ENCODE results near the gene HSD17B14.
A peak's percentile ranks its signal among the peaks of the same experiment; 100 is the strongest.
"Not testable (repeated sequence)": the region's sequence is repeated elsewhere in the genome, so short reads cannot be mapped to it uniquely, and the experiment has no call there.

Gene HSD17B14

DNA sequence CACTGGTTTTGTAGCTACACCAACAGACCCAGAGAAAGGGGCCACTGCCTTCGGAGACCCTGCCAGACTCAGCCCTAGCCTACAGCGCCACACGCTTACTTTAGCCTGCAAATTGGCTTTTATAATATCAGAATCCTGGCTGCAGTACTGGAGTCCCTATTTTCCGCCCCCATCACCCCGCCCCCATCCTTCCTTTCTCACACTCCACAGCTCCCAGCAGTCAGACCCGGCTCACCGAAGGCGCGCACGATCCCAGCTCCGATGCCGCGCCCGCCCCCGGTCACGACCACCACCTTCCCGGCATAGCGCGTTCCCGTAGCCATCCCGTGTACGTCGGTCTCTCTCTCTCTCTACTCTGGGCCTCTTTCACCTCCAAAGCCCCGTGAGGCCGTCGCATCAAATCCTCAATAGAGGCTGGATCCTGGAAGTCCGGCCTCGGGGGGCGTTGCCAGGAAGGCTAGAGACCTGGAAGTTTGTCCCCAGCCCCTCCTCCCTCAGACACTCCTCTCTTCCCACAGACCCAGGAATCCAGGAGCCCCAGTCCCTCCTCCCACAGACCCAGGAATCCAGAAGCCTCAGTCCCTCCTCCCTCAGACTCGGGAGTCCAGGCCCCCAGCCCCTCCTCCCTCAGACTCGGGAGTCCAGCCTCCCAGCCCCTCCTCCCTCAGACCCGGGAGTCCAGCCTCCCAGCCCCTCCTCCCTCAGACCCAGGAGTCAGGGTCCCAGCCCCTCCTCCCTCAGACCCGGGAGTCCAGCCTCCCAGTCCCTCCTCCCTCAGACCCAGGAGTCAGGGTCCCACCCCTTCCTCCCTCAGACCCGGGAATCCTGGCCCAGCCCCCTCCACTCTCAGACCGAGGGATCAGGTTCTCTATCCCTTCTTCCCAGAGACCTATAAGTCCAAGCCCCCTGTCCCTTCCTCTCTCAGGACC, at the start of gene HSD17B14:
Gene HSD17B14, minus strand, starts transcription at position 403 of the 929 bp plus-strand sequence. Its CDS starts 80 bp downstream, at position 323.
- peak; percentile 58 for DNase-seq

DNA sequence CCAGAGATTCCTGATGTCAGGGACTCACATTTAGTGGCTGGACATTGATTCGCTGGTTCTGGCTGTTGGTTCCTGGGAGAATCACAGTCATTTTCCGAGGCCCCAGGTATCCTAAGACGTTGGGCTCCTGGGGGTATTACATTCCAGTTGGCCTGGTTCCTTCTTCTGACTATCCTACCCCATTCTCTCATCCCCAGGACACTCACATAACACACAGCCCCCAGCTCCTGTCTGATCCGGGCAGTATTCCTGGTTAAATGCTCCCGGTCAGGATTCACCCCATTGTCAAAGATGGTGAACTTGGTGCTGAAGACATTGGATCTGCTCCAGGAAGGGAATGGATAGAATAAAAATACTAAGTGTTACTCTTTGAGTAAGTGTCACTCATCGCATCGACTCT, 47.4 kb upstream of the HSD17B14 start:
- no peak for DNase-seq

DNA sequence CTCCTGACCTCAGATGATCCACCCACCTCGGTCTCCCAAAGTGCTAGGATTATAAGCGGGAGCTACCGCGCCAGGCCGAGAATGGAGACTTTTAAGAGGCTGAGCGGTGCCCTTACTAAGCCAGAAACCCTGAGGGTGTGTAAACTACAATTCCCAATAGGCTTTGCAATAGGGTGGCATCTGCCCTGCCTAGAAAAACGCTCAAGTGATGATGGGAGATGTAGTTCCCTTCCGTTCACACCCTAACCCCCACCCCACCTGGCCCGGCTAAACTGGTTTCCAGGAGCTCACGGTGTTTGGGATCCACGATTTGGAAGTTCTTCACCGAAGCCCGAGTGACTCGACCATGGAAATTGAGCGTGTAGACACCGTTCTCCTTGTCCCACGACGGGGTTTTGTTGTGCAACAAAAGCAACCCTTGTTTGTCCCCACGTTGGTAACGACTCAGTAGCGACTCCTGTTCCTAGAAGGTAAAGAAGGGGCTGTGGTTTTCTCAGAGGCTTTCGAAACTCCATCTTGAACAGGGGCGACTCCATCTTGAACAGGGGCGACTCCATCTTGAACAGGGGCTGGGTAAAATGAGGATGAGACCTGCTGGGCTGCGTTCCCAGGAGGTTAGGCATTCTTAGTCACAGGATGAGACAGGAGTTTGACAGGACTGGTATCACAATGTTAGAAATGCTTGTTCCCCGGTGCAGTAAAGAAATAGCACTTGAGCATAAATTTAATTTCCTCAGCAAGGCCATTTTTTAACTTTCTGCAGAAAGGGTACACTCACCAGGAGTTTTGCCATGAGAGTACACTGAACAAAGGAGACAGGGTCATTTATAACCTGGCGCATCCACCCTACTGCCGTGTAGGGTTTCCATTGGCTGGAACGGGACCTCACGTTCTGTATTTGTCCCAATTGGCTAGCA, 45.7 kb upstream of the HSD17B14 start:
- no peak for DNase-seq

DNA sequence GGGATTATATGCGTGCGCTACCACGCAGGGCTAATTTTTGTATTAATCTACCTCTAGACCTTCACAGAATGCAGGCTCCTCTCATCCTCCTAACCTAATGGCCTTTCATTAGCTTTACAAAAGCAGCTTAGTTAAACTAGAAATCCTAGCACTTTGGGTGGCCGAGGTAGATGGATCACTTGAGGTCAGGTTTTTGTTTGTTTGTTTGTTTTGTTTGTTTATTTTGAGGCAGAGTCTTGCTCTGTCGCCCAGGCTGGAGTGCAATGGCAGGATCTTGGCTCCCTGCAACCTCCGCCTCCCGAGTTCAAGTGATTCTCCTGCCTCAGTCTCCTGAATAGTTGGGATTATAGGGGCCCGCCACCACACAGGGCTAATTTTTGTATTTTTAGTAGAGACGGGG, 43.4 kb upstream of the HSD17B14 start:
- not testable (repeated sequence) for DNase-seq

DNA sequence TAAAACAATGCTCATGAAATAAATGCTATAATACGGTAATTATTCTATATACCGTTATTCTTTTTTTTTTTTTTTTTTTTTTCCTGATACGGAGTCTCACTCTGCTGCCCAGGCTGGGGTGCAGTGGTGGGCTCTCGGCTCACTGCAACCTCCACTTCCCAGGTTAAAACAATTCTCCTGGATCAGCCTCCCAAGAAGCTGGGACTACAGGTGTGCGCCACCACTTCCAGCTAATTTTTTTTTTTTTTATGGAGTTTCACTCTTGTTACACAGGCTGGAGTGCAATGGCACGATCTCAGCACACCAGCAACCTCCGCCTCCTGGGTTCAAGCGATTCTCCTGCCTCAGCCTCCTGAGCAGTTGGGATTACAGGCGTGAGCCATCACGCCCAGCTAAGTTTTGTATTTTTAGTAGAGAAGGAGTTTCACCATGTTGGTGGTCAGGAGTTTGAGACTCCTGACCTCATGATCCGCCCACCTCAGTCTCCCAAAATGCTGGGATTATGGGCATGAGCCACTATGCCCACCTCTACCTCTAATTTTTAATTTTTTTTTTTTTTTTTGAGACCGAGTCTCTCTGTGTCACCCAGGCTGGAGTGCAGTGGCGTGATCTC, 42.8 kb upstream of the HSD17B14 start:
- DNase-seq = no peak

DNA sequence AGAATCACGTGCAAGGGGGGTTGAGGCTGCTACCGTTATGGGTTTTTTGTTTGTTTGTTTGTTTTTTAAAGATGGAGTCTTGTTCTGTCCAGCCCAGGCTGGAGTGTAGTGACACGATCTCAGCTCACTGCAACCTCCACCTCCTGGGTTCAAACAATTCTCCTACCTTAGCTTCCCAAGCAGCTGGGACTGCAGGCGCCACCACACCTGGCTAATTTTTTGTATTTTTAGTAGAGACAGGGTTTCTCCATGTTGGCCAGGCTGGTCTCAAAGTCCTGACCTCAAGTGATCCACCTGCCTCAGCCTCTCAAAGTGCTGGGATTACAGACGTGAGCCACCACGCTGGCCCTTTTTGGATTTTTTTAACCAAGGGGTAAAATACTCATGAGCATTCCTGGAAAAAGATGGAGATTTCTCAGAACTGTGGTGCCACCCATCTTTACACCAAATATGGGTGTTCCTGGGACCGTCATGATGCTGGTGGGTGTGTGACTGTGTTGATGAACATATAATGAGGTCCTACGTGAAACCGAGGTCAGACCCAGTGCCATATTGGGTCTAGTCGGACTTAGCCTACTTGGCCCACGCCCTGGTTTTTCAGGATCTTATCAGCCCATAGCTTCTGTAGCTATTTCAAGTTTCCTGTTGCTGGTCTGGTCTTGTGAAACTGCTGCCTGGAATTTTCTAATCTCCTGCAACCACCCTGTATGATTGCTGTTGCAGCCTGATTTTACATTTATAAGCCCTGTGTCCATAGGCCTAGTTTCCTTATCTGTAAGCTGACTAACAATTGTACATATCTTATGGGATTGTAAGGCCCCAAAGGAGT, 42.1 kb upstream of the HSD17B14 start:
- DNase-seq = no peak

DNA sequence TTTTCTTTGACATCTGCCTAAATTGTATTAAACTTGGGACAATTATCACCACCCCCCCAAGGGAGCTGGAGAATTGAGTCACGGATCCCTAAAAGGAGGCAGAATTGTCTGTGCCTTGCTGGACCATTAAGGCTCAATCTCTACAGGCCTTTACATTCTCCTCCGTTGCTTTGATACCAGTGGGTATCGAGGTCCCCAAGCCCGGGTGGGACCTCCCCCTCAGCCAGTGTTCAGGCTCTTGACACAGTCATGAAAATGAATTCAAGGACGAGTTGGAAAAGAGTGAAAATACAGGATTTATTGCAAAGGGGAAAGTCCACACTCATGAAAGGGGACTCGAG, 41.5 kb upstream of the HSD17B14 start:
- no peak for DNase-seq

DNA sequence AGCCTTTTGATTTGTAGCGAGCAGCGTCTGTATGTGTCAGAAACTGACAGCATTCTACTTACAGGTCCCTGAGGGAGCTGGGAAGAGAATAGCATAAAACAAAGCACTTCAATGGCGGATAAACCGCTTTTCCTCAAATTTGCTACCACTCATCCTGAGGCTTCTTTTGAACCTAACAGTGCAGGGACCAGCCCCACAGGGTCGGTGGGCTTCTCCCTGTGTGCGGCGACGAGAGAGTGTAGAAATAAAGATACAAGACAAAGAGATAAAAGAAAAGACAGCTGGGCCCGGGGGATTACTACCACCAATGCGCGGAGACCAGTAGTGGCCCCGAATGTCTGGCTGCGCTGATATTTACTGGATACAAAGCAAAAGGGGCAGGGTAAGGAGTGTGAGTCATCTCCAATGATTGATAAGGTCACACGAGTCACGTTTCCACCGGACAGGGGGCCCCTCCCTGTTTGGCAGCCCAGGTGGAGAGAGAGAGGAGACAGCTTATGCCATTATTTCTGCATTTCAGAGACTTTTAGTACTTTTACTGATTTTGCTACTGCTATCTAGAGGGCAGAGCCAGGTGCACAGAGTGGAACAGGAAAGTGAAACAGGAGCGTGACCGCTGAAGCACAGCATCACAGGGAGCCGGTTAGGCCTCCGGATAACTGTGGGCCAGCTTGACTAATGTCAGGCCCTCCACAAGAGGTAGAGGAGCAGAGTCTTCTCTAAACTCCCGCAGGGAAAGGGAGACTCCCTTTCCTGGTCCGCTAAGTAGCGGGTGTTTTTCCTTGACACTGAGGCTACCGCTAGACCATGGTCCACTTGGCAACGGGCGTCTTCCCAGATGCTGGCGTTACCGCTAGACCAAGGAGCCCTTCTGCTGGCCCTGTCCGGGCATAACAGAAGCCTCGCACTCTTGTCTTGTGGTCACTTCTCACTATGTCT, 40.0 kb upstream of the HSD17B14 start:
- not testable (repeated sequence) for DNase-seq

DNA sequence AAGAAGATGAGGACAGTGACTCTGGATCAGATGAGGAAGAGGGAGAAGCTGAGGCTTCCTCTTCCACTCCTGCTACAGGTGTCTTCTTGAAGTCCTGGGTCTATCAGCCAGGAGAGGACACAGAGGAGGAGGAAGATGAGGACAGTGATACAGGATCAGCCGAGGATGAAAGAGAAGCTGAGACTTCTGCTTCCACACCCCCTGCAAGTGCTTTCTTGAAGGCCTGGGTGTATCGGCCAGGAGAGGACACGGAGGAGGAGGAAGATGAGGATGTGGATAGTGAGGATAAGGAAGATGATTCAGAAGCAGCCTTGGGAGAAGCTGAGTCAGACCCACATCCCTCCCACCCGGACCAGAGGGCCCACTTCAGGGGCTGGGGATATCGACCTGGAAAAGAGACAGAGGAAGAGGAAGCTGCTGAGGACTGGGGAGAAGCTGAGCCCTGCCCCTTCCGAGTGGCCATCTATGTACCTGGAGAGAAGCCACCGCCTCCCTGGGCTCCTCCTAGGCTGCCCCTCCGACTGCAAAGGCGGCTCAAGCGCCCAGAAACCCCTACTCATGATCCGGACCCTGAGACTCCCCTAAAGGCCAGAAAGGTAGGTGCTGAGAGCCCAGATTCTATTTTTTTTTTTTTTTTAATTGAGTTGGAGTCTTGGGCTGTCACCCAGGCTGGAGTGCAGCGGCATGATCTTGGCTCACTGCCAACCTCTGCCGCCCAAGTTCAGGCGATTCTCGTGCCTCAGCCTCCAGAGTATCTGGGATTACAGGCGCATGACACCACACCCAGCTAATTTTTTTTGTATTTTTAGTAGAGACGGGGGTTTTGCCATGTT, 38.2 kb upstream of the HSD17B14 start:
- DNase-seq = no peak

DNA sequence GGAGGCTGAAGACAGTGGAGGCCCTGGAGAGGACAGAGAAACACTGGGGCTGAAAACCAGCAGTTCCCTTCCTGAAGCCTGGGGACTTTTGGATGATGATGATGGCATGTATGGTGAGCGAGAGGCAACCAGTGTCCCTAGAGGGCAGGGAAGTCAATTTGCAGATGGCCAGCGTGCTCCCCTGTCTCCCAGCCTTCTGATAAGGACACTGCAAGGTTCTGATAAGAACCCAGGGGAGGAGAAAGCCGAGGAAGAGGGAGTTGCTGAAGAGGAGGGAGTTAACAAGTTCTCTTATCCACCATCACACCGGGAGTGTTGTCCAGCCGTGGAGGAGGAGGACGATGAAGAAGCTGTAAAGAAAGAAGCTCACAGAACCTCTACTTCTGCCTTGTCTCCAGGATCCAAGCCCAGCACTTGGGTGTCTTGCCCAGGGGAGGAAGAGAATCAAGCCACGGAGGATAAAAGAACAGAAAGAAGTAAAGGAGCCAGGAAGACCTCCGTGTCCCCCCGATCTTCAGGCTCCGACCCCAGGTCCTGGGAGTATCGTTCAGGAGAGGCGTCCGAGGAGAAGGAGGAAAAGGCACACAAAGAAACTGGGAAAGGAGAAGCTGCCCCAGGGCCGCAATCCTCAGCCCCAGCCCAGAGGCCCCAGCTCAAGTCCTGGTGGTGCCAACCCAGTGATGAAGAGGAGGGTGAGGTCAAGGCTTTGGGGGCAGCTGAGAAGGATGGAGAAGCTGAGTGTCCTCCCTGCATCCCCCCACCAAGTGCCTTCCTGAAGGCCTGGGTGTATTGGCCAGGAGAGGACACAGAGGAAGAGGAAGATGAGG, 37.4 kb upstream of the HSD17B14 start:
- no peak for DNase-seq

DNA sequence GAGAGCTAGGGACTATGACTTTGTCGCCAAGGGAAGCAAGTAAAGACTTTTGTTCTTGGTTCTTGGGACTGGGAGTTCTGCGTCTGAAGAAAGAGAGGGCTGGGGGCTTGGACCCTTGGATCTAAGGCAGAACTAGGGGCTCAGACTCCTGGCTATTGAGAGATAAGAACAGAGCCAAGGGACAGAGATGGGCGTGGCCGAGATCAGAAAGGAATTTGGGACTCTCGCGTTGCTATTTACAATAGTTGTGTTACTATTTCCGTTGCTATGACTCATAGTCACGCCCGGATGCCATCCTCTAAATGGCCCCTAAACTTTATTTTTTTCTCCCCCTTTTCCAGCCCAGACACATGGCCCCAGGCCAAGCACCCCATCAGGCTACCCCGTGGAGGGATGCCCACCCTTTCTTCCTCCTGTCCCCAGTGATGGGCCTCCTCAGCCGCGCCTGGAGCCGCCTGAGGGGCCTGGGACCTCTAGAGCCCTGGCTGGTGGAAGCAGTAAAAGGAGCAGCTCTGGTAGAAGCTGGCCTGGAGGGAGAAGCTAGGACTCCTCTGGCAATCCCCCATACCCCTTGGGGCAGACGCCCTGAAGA, 36.7 kb upstream of the HSD17B14 start:
- peak; percentile 83 for DNase-seq

DNA sequence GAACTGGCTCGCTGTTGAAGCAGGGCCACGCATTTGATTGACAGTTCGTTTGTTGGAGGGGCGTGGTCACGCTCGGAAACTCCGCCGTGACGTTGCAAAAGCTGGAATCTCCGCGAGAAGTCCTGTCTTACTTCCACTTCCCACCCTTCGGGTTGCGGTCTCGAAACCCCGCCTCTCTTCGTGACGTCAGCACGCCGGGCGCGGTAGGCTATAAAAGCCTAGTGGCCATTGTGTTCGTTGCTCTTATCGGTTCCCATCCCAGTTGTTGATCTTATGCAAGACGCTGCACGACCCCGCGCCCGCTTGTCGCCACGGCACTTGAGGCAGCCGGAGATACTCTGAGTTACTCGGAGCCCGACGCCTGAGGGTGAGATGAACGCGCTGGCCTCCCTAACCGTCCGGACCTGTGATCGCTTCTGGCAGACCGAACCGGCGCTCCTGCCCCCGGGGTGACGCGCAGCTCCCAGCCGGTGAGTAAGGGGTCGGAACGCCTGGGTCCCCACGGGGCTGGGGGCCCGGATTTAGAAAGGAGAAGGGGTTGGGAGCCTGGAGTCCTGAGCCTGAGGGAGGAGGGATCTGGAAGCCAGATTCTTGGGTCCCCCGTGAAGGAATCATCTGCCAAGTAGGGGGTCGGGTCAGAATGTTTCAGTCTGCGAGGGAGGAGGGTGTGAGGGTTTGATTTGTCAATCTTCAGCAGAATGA, 36.0 kb upstream of the HSD17B14 start, which contains the start of gene PPP1R15A:
Gene PPP1R15A, plus strand, starts transcription at position 240 of the 702 bp plus-strand sequence. CDS start 813 bp downstream, outside the sequence.
- peak; percentile 96 for DNase-seq

DNA sequence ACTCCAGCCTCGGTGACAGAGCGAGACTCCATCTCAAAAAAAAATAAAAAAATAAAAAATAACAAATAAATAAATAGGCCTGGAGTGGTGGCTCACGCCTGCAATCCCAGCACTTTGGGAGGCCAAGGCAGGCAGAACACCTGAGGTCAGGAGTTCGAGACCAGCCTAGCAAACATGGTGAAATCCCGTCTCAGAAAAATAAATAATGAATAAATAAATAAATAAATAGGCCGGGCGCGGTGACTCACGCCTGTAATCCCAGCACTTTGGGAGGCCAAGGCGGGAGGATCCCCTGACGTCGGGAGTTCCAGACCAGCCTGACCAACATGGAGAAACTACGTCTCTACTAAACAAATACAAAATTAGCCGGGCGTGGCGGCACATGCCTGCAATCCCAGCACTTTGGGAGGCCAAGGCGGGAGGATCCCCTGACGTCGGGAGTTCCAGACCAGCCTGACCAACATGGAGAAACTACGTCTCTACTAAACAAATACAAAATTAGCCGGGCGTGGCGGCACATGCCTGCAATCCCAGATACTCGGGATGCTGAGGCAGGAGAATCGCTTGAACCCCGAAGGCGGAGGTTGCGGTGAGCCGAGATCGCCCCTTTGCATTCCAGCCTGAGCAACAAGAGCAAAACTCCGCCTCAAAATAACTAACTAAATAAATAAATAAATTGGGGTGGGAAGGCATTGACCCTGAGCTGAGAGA, 35.3 kb upstream of the HSD17B14 start:
- not testable (repeated sequence) for DNase-seq

DNA sequence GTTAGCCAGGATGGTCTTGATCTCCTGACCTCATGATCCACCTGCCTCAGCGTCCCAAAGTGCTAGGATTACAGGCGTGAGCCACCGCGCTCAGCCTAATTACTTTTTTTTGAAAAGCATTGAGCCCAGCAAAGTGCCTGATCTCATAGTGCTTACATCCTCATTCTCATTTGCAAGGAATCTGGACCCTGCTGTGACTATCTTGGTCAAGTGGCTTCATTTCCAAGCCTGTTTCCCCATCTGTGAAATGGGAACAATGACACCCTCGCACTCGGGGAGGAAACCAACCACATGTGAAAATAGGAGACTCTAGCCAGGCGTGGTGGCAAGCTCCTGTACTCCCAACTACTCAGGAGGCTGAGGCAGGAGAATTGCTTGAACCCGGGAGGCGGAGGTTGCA, 33.8 kb upstream of the HSD17B14 start:
- DNase-seq = no peak

DNA sequence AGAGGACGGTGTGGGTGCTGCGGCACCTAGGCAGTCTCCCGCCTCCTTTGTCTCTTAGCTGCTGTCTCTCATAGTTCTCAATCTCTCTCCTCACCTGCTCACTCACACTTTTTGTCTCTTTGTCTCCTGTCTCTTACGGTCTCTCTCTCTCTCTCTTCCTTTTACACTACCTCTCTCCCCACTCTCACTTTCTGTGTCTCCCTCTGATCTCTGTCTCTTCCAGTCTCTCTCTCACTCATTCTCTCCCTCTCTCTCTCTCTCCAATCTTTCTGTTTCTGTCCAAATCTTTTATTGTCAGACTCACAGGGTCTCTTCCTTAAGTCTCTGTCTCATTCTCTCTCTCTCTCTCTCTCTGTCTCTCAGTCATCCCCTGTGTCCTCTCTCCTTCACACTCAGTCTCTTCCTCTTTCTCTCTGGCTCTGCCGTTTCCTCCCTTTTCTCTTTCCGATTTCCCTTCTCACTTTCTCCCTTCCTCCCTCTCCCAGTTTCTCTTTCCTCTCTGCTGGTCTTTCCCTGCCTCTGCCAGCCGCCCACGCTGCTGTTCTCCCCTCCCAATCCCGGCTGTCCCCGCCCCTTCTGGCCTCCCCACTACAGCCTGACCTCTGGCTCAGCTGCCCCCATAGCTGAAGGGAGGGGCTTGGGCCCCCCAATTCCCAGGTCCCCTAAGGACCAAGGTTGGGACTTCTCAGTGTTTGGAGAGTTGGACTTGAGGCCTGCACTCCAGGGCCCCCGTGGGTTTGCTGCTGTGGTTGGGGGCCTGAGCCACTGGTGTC, 32.0 kb upstream of the HSD17B14 start, which contains the start of gene PLEKHA4:
Gene PLEKHA4, minus strand, starts transcription at position 504 of the 773 bp plus-strand sequence. CDS start 997 bp downstream, outside the sequence.
- no peak for DNase-seq

DNA sequence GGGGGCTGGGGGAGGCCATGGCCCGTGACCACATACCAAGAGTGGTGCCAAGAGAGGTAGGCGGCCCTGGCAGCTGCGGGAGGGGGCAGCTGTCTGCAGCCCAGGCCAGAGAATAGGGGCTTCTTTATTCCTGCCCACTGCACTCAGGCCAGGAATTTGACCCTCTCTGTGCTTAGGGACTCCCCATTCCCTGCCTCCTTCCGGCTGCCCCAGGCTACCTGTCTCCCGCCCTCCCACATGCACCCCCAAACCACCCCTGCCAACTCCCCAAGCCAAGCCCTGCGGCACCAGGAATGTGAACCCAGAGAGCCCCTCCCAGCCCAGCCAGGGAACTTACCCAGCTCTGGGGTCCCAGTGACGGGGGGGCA, 31.4 kb upstream of the HSD17B14 start:
- DNase-seq = no peak

All from NCI-H748 treated with DMSO at 0.1 percent for 48 hours (cell line).